A549 (cell line): ENCODE results near the gene PRKCSH.

ENCODE experiments used
- CHD4 ChIP-seq: fragments of 200-600 bp; sonication (generic); IDR thresholded peaks from 2 replicates; pipeline ENCODE4 v1.6.1; 2016; ENCODE audit warnings: antibody characterized with exemption, mild to moderate bottlenecking, borderline replicate concordance
- CTCF ChIP-seq: fragments of >200 bp; sonication (Bioruptor Twin); formaldehyde crosslinking; IDR thresholded peaks from 3 replicates; pipeline ENCODE4 v1.5.1; 2016
- E2F6 ChIP-seq: IDR thresholded peaks from 2 replicates; pipeline ENCODE4 v1.6.1; 2012; ENCODE audit warnings: low read depth, borderline replicate concordance
- EHMT2 ChIP-seq: fragments of 200-600 bp; sonication (generic); IDR thresholded peaks from 2 replicates; pipeline ENCODE4 v1.6.1; 2016; ENCODE audit warnings: antibody characterized with exemption, low read depth, mild to moderate bottlenecking, moderate library complexity
- JUNB ChIP-seq: fragments of >200 bp; sonication (Bioruptor Twin); formaldehyde crosslinking; IDR thresholded peaks from 2 replicates; pipeline ENCODE4 v1.6.1; 2016
- KDM1A ChIP-seq: fragments of 200-600 bp; sonication (generic); IDR thresholded peaks from 2 replicates; pipeline ENCODE4 v1.6.1; 2016; ENCODE audit warnings: low read depth, mild to moderate bottlenecking
- MAX ChIP-seq: IDR thresholded peaks from 2 replicates; pipeline ENCODE4 v1.6.1; 2012
- PBX3 ChIP-seq: IDR thresholded peaks from 2 replicates; pipeline ENCODE4 v1.6.1; 2012
- POLR2A ChIP-seq: IDR thresholded peaks from 2 replicates; pipeline ENCODE4 v1.6.1; 2012; ENCODE audit warnings: mild to moderate bottlenecking, low read length
- REST ChIP-seq: fragments of 200-600 bp; sonication (generic); IDR thresholded peaks from 2 replicates; pipeline ENCODE4 v1.6.1; 2016; ENCODE audit warnings: antibody characterized with exemption, mild to moderate bottlenecking, moderate library complexity
- RFX5 ChIP-seq: fragments of 450-650 bp; IDR thresholded peaks from 2 replicates; pipeline ENCODE4 v1.7.1; 2014; ENCODE audit warnings: antibody characterized with exemption, mild to moderate bottlenecking, moderate library complexity
- TFCP2L1 ChIP-seq: fragments of 250-450 bp; sonication (Bioruptor Pico); IDR thresholded peaks from 2 replicates; pipeline ENCODE4 v1.5.0; 2021; ENCODE audit warnings: mild to moderate bottlenecking
- TP53 ChIP-seq: fragments of 250-450 bp; sonication (Bioruptor Pico); IDR thresholded peaks from 2 replicates; pipeline ENCODE4 v1.5.0; 2021; ENCODE audit warnings: mild to moderate bottlenecking, moderate library complexity

- TF ChIP-seq TFCP2L1 (CRISPR knock-in tag) (no peak), REST (no peak), RFX5 (no peak), CTCF (no peak), MAX (no peak), E2F6 (no peak), CHD4 (no peak), JUNB (no peak), PBX3 (no peak), EHMT2 (no peak), POLR2A (no peak), KDM1A (no peak), TP53 (CRISPR knock-in tag) (no peak)
Measured at GRCh38 chr19:11461453-11461852, 26.0 kb downstream of the PRKCSH start.
